ENCODE results near the gene MGME1.
"Not testable (repeated sequence)": the region's sequence is repeated elsewhere in the genome, so short reads cannot be mapped to it uniquely, and the experiment has no call there.

The MGME1 gene

DNA sequence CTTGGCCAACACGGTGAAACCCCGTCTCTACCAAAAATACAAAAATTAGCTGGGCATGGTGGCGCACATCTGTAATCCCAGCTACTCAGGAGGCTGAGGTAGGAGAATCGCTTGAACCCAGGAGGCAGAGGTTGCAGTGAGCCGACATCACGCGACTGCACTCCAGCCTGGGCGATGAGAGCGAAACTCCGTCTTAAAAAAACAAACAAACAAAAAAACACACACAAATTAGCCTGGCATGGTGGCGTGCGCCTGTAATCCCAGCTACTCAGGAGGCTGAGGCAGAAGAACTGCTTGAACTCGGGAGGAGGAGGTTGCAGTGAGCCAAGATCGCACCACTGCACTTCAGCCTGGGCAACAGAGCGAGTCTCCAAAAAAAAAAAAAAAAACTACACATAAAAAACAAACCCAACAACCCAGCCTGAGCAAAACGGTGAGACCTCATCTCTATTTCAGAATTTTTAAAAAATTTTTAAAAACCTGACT, 8.4 kb upstream of the MGME1 start:
- not testable (repeated sequence) for DNase-seq

DNA sequence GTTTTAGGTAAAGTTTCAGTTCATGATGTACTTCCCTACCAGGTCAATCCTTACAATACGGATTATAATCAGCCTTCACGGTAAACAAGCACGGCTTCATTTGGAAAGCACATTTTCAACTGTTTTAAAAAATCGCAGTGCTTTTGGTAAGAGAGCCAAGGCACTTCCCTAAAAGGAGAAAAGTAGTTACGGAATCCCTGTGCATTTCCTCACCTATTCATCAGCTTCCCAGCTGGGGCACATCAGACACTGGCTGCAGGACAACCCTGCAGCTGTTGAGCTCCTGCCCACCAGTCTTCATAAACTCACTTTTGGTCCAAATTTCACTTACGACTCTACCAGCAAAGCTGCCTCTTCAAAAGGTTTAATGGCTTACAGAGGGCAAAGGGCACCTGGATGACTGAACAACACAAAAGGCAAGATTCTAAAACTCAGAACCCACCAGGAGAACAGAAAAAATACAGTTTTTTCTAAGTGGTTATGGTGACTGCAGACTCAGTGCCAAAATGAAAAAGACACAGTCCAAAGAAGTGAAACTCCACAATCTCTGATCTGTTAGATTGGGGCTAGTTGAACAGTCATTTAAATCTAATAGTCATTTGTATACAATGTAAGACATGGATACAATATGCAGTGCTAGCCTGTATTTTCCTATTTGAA, 7.8 kb upstream of the MGME1 start:
- DNase-seq = peak; percentile 29

DNA sequence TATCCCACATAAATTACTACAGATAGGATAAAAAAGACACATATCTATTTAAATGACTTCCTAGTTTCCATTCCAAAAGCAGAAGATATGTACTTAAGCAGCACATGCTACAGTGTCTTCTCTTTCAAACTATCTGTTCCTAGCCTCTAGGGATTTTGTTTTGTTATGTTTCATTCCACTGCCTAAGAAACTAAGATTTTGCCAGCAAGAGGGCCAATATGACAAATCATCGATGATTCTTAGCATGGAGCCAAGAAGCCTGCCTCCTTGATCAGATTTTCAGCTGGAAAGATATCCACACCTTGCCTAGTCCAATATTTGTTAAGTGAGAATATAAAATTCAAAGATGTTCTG, 7.3 kb upstream of the MGME1 start:
- no peak for DNase-seq

DNA sequence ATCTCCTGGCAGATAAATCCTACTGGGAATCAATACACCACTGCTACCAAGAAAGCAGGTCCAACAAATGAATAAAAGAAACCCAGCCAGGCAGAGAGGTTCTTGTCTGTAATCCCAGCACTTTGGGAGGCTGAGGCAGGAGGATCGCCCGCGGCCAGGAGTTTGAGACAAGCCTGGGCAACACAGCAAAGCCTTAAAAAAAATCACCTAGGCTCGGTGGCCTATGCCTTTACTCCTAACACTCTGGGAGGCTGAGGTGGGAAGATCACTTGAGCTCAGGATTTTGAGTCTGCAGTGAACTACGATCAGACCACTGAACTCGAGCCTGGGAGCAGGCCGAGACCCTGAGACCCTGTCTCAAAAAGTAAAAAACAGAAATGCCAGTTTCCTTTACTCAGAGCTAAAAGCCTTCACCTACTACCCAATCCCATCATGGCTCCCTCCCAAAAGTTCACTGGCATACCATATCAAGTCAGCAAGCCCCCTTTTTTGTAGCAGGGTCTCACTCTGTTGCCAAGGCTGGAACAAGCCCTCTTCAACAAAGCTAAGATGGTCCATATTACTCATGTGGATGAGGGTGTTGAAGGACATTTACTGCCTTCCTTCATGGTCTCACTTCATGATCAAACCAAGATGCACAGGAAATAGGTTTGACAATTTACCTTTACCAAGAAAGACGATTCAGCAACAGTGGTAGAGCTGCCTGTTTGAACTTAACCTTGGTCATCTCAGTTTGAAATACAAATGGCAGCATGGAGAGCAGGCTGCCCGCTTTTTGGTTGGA, 5.5 kb upstream of the MGME1 start:
- no peak for DNase-seq

DNA sequence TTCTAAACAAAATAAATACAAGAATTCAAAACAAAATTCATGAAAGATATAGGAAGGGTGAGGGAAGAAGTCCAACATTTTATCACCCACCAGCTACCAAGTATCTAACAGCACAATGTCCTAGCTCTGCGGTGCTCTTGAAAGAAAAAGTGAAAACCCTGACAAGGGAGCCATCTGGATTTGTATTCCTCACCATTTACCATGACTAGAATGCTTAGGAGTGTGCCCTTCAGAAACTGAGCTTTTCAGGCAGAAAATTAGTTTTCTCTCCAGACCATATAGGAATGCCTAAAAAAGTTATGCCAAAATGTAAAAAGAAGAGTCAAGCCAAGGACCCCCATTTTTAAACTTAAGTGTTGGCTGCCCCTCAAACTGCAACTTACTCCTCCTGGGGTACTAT, 4.7 kb upstream of the MGME1 start:
- DNase-seq = no peak

DNA sequence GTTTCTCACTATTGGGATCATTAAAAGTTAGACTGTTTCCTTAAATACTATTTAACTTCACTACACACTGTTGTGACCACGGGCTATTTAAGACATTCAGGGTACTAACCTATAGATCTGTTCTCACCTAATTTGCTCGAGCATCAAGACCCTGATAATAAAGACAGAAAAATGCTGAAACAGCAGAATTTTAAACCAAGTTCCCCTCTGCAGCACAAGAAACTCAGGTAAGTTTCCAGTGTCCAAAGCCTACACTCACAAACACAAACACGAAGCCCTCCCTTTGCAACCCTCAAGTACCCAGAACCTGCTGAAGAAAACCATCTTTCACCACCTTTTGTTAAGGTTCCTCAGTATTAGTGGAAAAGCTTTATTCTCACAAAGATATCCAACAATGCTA, 4.2 kb upstream of the MGME1 start:
- DNase-seq = no peak

DNA sequence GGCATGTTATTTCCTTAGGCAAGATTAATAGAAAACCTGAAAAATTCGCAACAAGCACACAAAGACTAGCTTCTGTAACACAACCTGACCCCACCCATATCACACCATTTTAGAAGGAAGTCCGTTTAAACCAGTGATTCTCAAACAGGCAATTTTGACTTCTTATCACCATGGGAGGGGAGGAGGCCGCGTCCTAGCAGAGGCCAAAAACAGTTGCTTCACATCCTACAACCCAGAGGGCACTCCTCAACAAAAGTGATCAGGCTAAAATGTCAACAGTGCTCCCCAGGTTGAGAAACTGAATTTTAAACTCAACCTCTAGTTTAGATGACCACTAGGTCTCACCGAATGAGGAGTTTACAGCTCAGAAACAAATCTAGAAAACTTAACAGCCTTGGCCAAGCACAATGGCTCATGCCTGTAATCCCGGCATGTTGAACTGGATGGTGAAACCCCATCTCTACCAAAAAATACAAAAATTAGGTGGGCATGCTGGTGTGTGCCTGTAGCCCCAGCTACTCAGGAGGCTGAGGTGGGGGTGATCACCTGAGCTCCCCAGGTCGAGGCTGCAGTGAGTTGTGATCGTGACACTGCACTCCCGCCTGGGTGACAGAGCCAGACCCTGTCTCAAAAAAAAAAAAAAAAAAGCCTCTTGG, 3.6 kb upstream of the MGME1 start:
- no peak for DNase-seq

DNA sequence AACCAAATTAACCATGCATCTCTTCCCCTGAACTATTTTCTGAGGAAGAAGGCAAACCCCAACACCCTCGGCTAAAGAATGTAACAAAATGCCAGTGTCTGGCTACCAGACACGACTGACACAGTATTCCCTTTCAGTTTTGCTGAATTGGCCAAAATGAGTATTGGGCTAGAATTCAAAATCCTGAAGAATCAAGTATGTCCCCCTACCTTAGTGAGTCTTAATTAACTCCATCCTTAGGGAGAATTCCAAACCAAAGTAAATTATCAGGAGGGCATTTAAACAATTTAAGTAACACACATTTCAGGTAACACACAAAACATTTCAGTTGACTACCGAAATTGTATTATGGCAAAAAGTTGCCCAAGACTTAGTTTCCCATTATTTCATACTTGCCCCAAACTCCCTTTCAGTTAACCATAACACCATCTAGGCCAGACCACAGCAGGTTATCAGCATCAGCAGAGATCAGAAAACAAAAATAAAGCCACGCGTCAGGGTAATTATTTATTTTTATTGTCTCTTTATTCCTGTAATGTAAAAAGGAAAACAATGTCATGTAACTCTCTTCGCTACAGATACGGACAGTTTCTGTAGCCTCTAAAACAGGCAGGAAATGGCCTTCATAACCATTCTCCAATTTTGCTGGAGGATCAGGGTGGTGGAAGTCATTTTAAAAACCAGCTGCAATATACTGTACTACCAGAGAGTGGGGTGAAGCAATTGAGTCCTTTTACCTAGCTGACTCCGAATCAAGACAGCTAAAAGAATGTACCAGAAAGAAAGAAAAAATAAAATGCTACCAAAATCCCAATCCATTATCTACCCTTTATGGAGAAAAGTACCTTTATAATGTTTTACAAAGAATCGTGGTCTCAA, 2.1 kb upstream of the MGME1 start:
- DNase-seq = peak; percentile 53

DNA sequence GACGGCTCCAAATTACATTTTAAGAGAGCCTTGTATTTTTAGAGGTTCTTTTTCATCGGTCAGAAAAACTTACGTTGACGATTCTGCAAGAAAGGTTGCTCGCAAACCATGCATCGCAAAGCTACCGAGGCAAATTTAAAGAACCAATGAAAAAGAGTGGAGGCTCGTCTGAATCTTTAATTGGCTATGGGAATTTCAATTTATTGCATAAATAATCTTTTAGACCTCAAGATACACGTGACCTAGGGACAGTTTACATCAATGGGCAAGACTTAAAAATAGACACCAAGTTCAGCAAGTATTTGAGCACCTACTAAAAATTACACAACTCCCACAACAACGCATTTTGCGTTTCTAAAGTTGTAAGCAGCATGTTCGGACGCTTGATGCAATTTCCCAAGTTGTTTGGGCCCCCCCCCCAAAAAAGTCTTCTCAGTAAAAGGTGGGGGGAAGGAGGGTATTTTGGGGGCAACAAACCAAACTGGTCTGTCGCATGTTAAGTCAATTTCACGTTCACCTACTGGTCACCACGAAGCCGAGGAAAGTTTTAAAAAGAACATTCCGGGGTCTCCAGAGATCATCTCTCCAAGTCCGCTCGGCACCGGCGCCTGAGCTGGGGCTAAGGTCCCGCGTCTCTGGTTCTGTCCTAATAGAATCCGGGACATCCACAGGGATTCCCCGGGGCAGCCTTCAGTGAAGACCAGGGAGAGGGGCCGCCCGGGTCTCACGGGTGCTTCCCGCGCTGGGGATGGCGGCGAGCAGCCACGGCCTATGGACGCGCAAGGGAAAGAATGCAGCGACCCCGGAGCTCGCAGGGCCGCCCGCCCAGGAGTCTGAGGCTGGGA, 1.1 kb upstream of the MGME1 start:
- peak; percentile 56 for DNase-seq

DNA sequence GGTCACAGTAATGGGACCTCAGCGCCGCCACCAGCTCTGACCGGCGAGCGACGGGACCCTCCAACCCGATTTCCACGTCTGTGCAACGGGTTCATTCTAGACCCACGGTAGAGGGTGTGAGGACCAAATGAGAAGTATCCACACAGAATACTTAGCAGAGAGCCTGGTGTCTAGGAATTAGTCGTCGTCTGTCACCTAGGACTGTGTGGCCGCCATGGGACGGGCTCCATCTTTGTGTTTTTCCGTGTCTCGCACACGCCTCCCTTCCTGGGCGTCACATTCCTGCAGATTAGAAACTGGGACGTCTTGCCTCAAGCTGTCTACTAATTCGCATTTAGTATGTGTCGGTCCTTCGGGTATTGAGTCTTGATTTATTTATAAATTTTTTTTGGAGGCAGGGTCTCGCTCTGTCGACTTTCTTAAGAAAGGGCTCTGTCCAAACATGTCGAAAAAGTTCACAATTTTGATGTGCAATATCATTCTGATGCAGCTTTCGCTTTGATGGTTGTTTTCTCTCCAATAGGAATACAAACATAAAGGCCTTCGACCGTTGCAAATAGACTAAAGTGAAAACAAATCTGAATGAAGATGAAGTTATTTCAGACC, 563 bp downstream of the MGME1 start:
- DNase-seq = peak; percentile 71

DNA sequence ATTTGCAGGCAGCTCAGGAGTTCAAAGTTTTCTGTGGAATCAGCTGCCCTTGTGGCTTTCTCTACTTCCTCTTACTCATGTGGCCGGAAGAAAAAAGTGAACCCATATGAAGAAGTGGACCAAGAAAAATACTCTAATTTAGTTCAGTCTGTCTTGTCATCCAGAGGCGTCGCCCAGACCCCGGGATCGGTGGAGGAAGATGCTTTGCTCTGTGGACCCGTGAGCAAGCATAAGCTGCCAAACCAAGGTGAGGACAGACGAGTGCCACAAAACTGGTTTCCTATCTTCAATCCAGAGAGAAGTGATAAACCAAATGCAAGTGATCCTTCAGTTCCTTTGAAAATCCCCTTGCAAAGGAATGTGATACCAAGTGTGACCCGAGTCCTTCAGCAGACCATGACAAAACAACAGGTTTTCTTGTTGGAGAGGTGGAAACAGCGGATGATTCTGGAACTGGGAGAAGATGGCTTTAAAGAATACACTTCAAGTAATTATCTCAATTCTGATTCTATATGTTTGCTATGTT, 1.1 kb downstream of the MGME1 start:
- DNase-seq = peak; percentile 50

DNA sequence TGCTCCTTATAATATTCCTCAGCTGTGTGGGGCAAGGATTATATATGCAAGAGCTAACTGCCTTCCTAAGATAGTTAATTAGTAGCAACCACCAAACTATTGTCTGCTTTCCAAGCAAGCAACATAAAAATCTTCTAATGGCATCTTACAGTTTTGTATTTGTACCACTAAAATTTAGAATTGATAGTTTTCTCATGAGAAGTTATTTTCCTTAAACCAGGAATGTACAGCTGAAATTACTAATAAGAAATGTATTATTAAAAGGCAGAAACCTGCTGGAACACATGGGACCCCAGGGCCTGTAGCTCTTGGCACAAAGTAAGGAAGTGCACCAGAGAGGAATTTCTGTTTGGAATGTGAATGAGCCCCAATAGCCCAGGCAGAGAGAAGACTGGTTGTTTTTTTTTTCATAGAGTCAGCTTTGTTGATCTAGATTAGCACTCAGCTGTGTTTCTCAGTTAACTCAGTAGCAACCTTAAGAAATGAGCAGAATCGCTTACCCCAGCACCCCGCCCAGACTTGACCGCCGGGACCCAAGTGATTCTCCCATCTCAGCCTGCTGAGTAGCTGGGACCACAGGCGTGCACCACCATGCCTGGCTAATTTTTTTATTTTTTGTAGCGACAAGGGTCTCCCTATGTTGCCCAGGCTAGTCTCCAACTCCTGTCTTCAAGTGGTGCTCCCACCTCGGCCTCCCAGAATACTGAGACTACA, 2.6 kb downstream of the MGME1 start:
- peak; percentile 55 for DNase-seq

DNA sequence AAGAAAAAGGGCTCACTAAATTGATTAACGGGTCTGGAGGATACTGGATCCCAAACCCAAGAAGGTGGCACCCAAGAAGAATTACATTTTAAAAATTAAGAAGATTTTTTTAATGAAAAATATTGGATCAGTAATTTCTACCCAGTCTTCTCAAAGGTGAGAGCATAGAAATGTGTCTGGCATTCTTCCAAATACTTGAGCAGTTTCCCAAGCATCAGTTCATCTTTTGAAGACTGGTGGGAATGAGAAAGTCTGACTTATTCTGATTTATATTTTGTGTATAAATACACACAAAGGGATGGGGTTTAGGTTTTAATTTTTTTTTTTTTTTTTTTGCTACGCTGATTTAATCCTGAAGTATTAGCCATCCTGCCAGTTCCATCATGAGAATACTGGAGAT, 3.3 kb downstream of the MGME1 start:
- peak; percentile 37 for DNase-seq

DNA sequence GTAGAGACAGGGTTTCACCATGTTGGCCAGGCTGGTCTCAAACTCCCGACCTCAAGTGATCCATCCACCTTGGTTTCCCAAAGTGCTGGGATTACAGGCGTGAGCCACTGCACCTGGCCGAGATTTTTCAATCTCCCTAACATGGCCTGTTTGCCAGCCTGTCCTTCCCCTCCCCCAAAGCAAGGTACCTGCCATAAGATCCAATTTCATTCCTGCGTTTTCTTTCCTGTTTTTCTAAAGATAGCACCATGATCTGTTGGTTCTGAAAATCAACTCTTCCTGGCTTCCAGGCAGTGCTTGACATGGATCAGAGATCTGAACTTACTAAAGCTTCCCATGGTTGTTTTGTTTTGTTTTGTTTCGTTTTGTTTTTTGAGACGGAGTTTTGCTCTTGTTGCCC, 7.5 kb downstream of the MGME1 start:
- DNase-seq = no peak

DNA sequence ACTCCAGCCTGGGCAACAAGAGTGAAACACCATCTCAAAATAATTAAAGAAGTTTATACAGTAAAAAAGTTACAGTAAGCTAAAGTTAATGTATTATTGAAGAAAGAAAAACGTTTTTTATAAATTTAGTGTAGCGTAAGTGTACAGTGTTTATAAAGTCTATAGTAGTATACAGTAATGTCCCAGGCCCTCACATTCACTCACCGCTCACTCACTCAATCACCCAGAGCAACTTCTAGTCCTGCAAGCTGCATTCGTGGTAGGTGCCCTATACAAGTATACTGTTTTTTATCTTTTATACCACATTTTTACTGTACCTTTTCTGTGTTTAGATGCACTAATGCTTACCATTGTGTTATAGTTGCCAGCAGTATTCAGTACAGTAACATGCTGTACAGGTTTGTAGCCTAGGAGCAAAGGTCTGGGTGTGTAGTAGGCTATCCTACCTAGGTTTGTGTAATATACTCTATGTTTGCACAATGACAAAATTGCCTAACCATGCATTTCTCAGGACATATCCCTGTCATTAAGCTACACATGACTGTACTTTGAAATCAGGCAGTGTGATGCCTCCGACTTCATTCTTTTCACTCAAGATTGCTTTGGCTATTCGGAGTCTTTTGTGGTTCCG, 16.7 kb downstream of the MGME1 start:
- DNase-seq = no peak

DNA sequence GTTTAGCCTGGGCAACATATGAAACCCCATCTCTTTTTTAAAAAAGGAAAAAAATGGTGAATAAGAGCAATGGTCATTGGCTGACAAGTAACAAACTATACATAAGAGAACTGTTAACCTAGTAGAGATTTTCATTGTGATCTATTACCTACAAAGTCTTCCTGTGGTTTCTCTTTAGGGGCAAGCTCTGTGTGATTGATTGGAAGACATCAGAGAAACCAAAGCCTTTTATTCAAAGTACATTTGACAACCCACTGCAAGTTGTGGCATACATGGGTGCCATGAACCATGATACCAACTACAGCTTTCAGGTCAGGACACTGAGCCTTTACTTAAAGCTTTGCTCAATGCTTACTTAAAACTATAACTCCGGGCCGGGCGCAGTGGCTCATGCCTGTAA, 19.2 kb downstream of the MGME1 start:
- no peak for DNase-seq

DNA sequence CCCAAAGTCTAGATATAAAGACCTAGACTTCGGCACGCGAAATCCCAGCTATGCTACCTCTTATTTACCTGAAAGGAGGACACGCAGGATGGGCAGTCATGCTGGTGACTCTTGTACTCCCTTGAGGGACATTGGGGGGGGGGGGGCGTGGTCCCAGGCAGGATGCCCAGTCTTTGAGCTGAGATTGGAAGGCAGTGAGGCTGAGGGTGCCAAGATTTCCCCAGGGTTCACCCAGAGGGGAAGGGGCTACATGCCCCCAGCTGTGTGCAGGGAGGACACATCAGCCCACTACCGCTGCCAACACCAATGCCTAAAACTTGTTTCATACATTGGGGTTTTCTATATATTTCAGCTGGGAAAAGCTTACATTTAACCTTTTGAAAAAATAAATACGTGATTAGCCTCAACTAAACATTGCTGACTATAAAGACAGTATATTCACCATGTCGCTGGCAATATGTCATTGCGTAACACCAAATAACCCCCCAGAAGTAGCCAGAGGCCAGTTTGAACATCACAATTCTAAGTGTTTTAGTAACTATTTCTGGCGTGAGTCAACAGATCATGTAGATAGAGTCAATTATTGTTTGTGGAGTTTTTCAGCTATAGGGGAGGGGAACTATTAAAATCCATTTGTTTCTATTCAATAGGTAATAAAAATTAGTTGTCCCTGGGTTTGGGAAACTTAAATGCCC, 21.6 kb downstream of the MGME1 start:
- DNase-seq = no peak

DNA sequence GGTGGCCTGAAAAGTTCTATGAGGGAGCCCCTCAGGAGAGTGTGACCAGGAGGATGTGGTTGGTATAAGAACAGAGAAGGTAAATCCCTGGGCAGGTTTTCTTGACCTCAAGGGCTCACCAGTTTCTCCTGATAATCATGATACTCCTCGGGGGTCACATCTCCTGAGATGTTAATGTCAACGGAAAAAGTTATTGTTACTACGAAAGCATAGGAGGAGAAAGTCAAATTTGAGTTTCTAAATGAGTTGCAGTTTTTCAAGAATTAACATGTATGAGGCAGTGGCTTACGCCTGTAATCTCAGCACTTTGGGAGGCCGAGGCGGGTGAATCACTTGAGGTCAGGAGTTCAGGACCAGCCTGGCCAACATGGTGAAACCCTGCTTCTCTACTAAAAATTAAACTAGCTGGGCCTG, 23.4 kb downstream of the MGME1 start:
- no peak for DNase-seq

DNA sequence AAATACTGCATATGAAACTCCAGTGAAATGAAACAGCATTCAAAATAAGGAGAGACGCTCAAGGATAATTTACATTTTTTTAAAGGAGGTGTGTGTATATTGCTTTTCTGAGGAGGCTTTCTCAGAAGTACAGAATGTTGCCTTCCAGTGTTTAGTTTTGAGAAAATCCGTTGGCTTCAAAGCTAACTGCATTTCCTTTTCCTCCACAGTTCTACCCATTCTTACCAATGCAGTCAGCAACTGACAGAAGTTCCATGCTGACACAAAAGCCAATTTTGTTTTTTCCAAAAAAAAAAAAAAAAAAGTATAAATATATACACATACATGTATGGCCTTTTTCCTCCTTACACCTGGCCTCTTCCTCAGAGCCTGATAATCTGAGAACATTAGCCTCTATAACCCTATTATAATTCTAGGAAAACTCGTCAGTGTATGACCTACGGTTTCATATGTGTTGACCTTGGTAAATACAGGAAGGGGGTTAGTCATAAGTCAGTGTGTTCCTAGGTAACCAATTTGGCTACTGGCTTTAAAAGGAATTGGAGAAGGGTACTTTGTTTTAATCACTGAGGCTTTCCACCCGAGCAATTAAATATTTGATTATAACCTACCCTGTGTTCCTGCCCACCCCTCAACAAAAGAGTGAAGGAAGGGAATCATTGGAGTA, 24.2 kb downstream of the MGME1 start:
- peak; percentile 58 for DNase-seq
